HepG2 (cell line): ENCODE data around the gene COPS6. TPM values are rescaled to one million over a fixed set of nuclear protein-coding genes. Genes with fewer than 3 reads are reported as not detected.

ENCODE experiments used
- ARNT ChIP-seq: fragments of 450-650 bp; IDR thresholded peaks from 2 replicates; pipeline ENCODE4 v1.6.1; 2017
- CREB1 ChIP-seq, 2 experiments: fragments of 450-650 bp in 1 of 2; IDR thresholded peaks; 2 replicates each; pipeline ENCODE4 v1.6.1; 2016 to 2017; ENCODE audit warnings: control low read depth in 1 of 2, mild to moderate bottlenecking in 1 of 2, missing compliant biosample characterization in 1 of 2, missing genetic modification characterization in 1 of 2
- MZF1 ChIP-seq: sonication (generic); formaldehyde crosslinking; IDR thresholded peaks from 2 replicates; pipeline ENCODE4 v1.8.1; 2023; ENCODE audit warnings: mild to moderate bottlenecking, missing genetic modification reagents, borderline replicate concordance
- PAWR ChIP-seq: sonication (generic); formaldehyde crosslinking; IDR thresholded peaks from 2 replicates; pipeline ENCODE4 v1.4.0; 2020; ENCODE audit warnings: missing genetic modification reagents, mild to moderate bottlenecking, borderline replicate concordance
- TEF ChIP-seq: sonication (generic); formaldehyde crosslinking; IDR thresholded peaks from 2 replicates; pipeline ENCODE4 v1.5.0; 2020; ENCODE audit warnings: missing genetic modification reagents
- THYN1 ChIP-seq: sonication (generic); formaldehyde crosslinking; IDR thresholded peaks from 2 replicates; pipeline ENCODE4 v1.8.1; 2023; ENCODE audit warnings: low read depth, mild to moderate bottlenecking, moderate library complexity, missing genetic modification reagents, borderline replicate concordance
- TSC22D2 ChIP-seq: sonication (generic); formaldehyde crosslinking; IDR thresholded peaks from 2 replicates; pipeline ENCODE4 v1.5.1; 2020; ENCODE audit warnings: missing genetic modification reagents, mild to moderate bottlenecking, borderline replicate concordance
- ZNF207 ChIP-seq: fragments of 450-650 bp; IDR thresholded peaks from 2 replicates; pipeline ENCODE4 v1.6.1; 2016; ENCODE audit warnings: antibody characterized with exemption, borderline replicate concordance
- ZNF432 ChIP-seq: sonication (generic); formaldehyde crosslinking; IDR thresholded peaks from 2 replicates; pipeline ENCODE4 v1.5.0; 2020; ENCODE audit warnings: missing genetic modification reagents, mild to moderate bottlenecking, borderline replicate concordance
- ZNF562 ChIP-seq: sonication (generic); formaldehyde crosslinking; IDR thresholded peaks from 2 replicates; pipeline ENCODE4 v1.8.0; 2022; ENCODE audit warnings: missing genetic modification reagents, borderline replicate concordance
- ZNF567 ChIP-seq: sonication (generic); formaldehyde crosslinking; IDR thresholded peaks from 2 replicates; pipeline ENCODE4 v1.8.1; 2023; ENCODE audit warnings: mild to moderate bottlenecking, missing genetic modification reagents, borderline replicate concordance
- ZNF570 ChIP-seq: sonication (generic); formaldehyde crosslinking; IDR thresholded peaks from 2 replicates; pipeline ENCODE4 v1.4.0; 2020; ENCODE audit warnings: mild to moderate bottlenecking, missing genetic modification reagents, borderline replicate concordance
- ZNF770 ChIP-seq: sonication (generic); formaldehyde crosslinking; IDR thresholded peaks from 2 replicates; pipeline ENCODE4 v1.5.0; 2020; ENCODE audit warnings: mild to moderate bottlenecking, missing genetic modification reagents
- ZNF841 ChIP-seq: sonication (generic); formaldehyde crosslinking; IDR thresholded peaks from 2 replicates; pipeline ENCODE4 v1.8.1; 2023; ENCODE audit warnings: missing genetic modification reagents, borderline replicate concordance
- polyA plus RNA-seq, 8 experiments: library from polyadenylated mRNA; depleted of rRNA in 3 of 8; stranded (reverse) in 7 of 8; unstranded in 1 of 8; fragments of >200 nt; fragmentation: Illumina TruSeq in 4 of 8; extraction: Trizol in 4 of 8; gene quantifications; 2 replicates each; pipeline versions ENCODE4 v1.2.1 to v1.2.3, GENCODE V29; 2011 to 2016; ENCODE audit warnings: low read depth in 4 of 8, missing spikeins in 1 of 8, mixed read lengths in 1 of 8; ENCODE audit not compliant: insufficient read depth in 1 of 8
- total RNA-seq, 5 experiments: library from RNA; depleted of rRNA; stranded (reverse); fragments of >200 nt; fragmentation: Illumina TruSeq; extraction: Trizol; gene quantifications; 2 replicates each; pipeline ENCODE4 v1.2.3, GENCODE V29; 2016; ENCODE audit warnings: low read depth in 1 of 5
- TF ChIP-seq, protein P1 (sequence below): IDR thresholded peaks from 2 replicates; pipeline ENCODE4 v1.6.1; 2016; ENCODE audit warnings: missing compliant biosample characterization, missing genetic modification reagents, borderline replicate concordance
- TF ChIP-seq, protein P2 (sequence below): sonication (generic); formaldehyde crosslinking; IDR thresholded peaks from 2 replicates; pipeline ENCODE4 v1.8.1; 2023; ENCODE audit warnings: mild to moderate bottlenecking, missing genetic modification reagents
- TF ChIP-seq, protein P3 (sequence below): IDR thresholded peaks from 2 replicates; pipeline ENCODE4 v1.4.0; 2020; ENCODE audit warnings: mild to moderate bottlenecking, missing genetic modification reagents
- TF ChIP-seq, protein P4 (sequence below): sonication (generic); formaldehyde crosslinking; IDR thresholded peaks from 2 replicates; pipeline ENCODE4 v1.4.0; 2020; ENCODE audit warnings: missing genetic modification reagents, borderline replicate concordance

COPS6 gene
- total and polyA plus RNA-seq, 2 of the 13 experiments (the other 11 are each of a cell fraction or from before 2014, with no cell fraction given), result 33.4 to 117 TPM

GRCh38 chr7:100122067-100122466 lies 33.3 kb downstream of the COPS6 start (continued):
- TF ChIP-seq, protein P1, sequence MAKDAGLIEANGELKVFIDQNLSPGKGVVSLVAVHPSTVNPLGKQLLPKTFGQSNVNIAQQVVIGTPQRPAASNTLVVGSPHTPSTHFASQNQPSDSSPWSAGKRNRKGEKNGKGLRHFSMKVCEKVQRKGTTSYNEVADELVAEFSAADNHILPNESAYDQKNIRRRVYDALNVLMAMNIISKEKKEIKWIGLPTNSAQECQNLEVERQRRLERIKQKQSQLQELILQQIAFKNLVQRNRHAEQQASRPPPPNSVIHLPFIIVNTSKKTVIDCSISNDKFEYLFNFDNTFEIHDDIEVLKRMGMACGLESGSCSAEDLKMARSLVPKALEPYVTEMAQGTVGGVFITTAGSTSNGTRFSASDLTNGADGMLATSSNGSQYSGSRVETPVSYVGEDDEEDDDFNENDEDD (CRISPR knock-in tag), result peak; percentile 78; the same call in 1 of the 2 replicates
- TF ChIP-seq TEF, result no peak
- no peak for TF ChIP-seq ZNF841
- no peak for TF ChIP-seq CREB1 (IDR thresholded peaks at IDR 0.05)
- TF ChIP-seq CREB1 (CRISPR knock-in tag; IDR thresholded peaks at IDR 0.05), result peak; percentile 21; the same call in 1 of the 2 replicates
- TF ChIP-seq, protein P2, sequence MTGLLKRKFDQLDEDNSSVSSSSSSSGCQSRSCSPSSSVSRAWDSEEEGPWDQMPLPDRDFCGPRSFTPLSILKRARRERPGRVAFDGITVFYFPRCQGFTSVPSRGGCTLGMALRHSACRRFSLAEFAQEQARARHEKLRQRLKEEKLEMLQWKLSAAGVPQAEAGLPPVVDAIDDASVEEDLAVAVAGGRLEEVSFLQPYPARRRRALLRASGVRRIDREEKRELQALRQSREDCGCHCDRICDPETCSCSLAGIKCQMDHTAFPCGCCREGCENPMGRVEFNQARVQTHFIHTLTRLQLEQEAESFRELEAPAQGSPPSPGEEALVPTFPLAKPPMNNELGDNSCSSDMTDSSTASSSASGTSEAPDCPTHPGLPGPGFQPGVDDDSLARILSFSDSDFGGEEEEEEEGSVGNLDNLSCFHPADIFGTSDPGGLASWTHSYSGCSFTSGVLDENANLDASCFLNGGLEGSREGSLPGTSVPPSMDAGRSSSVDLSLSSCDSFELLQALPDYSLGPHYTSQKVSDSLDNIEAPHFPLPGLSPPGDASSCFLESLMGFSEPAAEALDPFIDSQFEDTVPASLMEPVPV (CRISPR knock-in tag), result no peak
- TF ChIP-seq ZNF432 (CRISPR knock-in tag), result no peak
- 0 out of 2 replicates have a peak, but pooled peaks have one; percentile 13 for TF ChIP-seq ZNF770 (CRISPR knock-in tag)
- no peak for TF ChIP-seq PAWR (CRISPR knock-in tag)
- TF ChIP-seq, protein P3, sequence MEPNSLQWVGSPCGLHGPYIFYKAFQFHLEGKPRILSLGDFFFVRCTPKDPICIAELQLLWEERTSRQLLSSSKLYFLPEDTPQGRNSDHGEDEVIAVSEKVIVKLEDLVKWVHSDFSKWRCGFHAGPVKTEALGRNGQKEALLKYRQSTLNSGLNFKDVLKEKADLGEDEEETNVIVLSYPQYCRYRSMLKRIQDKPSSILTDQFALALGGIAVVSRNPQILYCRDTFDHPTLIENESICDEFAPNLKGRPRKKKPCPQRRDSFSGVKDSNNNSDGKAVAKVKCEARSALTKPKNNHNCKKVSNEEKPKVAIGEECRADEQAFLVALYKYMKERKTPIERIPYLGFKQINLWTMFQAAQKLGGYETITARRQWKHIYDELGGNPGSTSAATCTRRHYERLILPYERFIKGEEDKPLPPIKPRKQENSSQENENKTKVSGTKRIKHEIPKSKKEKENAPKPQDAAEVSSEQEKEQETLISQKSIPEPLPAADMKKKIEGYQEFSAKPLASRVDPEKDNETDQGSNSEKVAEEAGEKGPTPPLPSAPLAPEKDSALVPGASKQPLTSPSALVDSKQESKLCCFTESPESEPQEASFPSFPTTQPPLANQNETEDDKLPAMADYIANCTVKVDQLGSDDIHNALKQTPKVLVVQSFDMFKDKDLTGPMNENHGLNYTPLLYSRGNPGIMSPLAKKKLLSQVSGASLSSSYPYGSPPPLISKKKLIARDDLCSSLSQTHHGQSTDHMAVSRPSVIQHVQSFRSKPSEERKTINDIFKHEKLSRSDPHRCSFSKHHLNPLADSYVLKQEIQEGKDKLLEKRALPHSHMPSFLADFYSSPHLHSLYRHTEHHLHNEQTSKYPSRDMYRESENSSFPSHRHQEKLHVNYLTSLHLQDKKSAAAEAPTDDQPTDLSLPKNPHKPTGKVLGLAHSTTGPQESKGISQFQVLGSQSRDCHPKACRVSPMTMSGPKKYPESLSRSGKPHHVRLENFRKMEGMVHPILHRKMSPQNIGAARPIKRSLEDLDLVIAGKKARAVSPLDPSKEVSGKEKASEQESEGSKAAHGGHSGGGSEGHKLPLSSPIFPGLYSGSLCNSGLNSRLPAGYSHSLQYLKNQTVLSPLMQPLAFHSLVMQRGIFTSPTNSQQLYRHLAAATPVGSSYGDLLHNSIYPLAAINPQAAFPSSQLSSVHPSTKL (CRISPR knock-in tag), result peak; percentile 54; the same call in 1 of the 2 replicates
- TF ChIP-seq ZNF567 (CRISPR knock-in tag), result no peak
- TF ChIP-seq THYN1, result no peak
- no peak for TF ChIP-seq MZF1 (CRISPR knock-in tag)
- no peak for TF ChIP-seq ZNF570 (CRISPR knock-in tag)
- TF ChIP-seq ARNT, result no peak
- TF ChIP-seq ZNF207, result no peak
- TF ChIP-seq ZNF562 (CRISPR knock-in tag), result no peak
- no peak for TF ChIP-seq TSC22D2 (CRISPR knock-in tag)
- TF ChIP-seq, protein P4, sequence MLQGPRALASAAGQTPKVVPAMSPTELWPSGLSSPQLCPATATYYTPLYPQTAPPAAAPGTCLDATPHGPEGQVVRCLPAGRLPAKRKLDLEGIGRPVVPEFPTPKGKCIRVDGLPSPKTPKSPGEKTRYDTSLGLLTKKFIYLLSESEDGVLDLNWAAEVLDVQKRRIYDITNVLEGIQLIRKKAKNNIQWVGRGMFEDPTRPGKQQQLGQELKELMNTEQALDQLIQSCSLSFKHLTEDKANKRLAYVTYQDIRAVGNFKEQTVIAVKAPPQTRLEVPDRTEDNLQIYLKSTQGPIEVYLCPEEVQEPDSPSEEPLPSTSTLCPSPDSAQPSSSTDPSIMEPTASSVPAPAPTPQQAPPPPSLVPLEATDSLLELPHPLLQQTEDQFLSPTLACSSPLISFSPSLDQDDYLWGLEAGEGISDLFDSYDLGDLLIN (CRISPR knock-in tag), result no peak
